HL-60 (cell line): Measurements from ENCODE around the gene SDR42E2.

ENCODE experiments used
- DNase-seq, 2 experiments: peaks; one replicate each; pipeline ENCODE4 v3.0.0-alpha.2; 2010 to 2020; ENCODE audit warnings: low read depth in 1 of 2, low spot score in 1 of 2
- H3K27ac ChIP-seq: fragments of 250-450 bp; sonication (Bioruptor Pico); replicated peaks from 2 replicates; pipeline ENCODE4 v1.5.1; 2020; ENCODE audit warnings: mild to moderate bottlenecking, moderate library complexity
- H3K27me3 ChIP-seq: fragments of 250-450 bp; sonication (Bioruptor Pico); 2 replicates; pipeline ENCODE4 v1.5.1; 2021; ENCODE audit warnings: mild to moderate bottlenecking, moderate library complexity; ENCODE audit not compliant: insufficient read depth, poor library complexity, severe bottlenecking
- H3K4me3 ChIP-seq: replicated peaks from 2 replicates; pipeline ENCODE4 v1.5.1; 2011; ENCODE audit warnings: mild to moderate bottlenecking, control low read depth, low read length; ENCODE audit not compliant: insufficient read depth
- GABPA ChIP-seq: IDR thresholded peaks from 2 replicates; pipeline ENCODE4 v1.6.1; 2012; ENCODE audit warnings: low read depth
- POLR2AphosphoS5 ChIP-seq: IDR thresholded peaks from 2 replicates; pipeline ENCODE4 v1.6.1; 2012; ENCODE audit warnings: low read depth
- REST ChIP-seq: IDR thresholded peaks from 2 replicates; pipeline ENCODE4 v1.6.1; 2012; ENCODE audit warnings: low read depth; ENCODE audit not compliant: insufficient replicate concordance
- SPI1 ChIP-seq: IDR thresholded peaks from 2 replicates; pipeline ENCODE4 v1.6.1; 2012; ENCODE audit warnings: low read depth, mild to moderate bottlenecking, borderline replicate concordance
- TF ChIP-seq, protein P1 (sequence below): IDR thresholded peaks from one replicate; pipeline ENCODE4 v1.5.1; 2011; ENCODE audit warnings: low read length, control low read depth, inconsistent platforms; ENCODE audit not compliant: insufficient read depth

The SDR42E2 gene

GRCh38 chr16:22183901-22184614, 21.8 kb downstream of the SDR42E2 start:
- Histone ChIP-seq H3K27me3 (peaks cover 2% of the 10 kb centered on the region), H3K27ac (no peak overlapping the region), H3K4me3 (no peak overlapping the region)
- TF ChIP-seq GABPA (no peak), SPI1 (no peak), POLR2AphosphoS5 (no peak), REST (no peak)
- TF ChIP-seq, protein P1, sequence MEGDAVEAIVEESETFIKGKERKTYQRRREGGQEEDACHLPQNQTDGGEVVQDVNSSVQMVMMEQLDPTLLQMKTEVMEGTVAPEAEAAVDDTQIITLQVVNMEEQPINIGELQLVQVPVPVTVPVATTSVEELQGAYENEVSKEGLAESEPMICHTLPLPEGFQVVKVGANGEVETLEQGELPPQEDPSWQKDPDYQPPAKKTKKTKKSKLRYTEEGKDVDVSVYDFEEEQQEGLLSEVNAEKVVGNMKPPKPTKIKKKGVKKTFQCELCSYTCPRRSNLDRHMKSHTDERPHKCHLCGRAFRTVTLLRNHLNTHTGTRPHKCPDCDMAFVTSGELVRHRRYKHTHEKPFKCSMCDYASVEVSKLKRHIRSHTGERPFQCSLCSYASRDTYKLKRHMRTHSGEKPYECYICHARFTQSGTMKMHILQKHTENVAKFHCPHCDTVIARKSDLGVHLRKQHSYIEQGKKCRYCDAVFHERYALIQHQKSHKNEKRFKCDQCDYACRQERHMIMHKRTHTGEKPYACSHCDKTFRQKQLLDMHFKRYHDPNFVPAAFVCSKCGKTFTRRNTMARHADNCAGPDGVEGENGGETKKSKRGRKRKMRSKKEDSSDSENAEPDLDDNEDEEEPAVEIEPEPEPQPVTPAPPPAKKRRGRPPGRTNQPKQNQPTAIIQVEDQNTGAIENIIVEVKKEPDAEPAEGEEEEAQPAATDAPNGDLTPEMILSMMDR = no peak
- DNase-seq = no peak

DNA sequence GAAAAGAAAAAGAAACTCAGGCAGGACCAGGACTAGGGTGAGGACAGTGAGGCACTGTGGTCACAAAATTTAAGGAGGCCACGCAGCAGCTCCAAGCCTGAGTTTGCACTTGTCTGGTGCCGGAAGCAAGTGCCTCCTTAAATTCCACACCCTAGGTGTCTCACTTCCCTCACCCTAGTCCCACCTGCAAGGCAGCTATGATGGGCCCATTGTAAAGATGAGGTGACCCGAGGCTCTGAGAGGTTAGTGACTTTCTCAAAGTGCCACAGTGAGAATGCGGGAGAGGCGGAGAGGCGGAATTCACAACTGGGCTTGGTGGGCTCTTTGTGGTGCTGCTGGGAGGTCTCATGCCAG, 22.3 kb downstream of the SDR42E2 start:
- no peak for DNase-seq
- Histone ChIP-seq H3K27ac (no peak overlapping the region), H3K4me3 (no peak overlapping the region), H3K27me3 (peaks cover 2% of the 10 kb centered on the region)
- TF ChIP-seq POLR2AphosphoS5 = no peak

GRCh38 chr16:22186517-22186916, 24.2 kb downstream of the SDR42E2 start:
- DNase-seq = no peak
- Histone ChIP-seq H3K4me3 (no peak overlapping the region), H3K27me3 (no peaks in the 10 kb centered on the region), H3K27ac (no peak overlapping the region)
- TF ChIP-seq, protein P1 = no peak
- TF ChIP-seq POLR2AphosphoS5 = no peak
- no peak for TF ChIP-seq SPI1
- TF ChIP-seq GABPA = no peak
- TF ChIP-seq REST = no peak

DNA sequence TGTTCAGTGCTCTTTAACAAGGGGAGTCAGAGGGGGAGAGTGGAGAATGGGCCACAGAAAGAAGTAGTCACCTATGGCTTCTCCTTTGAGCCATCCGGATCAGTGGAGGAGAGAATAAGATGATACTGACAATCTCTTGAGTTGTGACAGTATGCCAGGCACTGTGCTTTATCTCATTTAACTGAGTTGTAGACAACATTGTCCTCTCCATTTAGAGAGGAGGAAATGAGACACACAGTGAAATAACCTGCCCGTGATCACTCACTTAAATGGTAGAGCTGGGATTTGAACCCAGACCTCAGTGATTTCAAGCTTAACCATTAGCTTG, 25.9 kb downstream of the SDR42E2 start:
- Histone ChIP-seq H3K27me3 (no peaks in the 10 kb centered on the region), H3K27ac (no peak overlapping the region)

More for the DNA sequence above, 25.9 kb downstream of the SDR42E2 start:
- DNase-seq = no peak
- TF ChIP-seq POLR2AphosphoS5 (no peak), GABPA (no peak), REST (no peak), SPI1 (no peak)
- TF ChIP-seq, protein P1 = no peak
- no peak overlapping the region for H3K4me3 ChIP-seq
